Prostate gland (tissue), 2 donors: ENCODE results near the gene SCRN2.

Source experiments
- POLR2AphosphoS5 ChIP-seq: sonication (generic); formaldehyde crosslinking; IDR thresholded peaks from one replicate; pipeline ENCODE4 v1.6.1; 2017; ENCODE audit warnings: antibody characterized with exemption
- TF ChIP-seq, protein P1 (sequence below), 4 experiments: fragments of 200-600 bp in 2 of 4; fragments of 450-650 bp in 2 of 4; sonication (generic) in 2 of 4; IDR thresholded peaks; 1 replicate in 3 of 4; 2 replicates in 1 of 4; pipeline ENCODE4 v1.5.1; 2016 to 2019; ENCODE audit warnings: antibody characterized with exemption in 4 of 4, mild to moderate bottlenecking in 2 of 4, moderate library complexity in 2 of 4

DNA sequence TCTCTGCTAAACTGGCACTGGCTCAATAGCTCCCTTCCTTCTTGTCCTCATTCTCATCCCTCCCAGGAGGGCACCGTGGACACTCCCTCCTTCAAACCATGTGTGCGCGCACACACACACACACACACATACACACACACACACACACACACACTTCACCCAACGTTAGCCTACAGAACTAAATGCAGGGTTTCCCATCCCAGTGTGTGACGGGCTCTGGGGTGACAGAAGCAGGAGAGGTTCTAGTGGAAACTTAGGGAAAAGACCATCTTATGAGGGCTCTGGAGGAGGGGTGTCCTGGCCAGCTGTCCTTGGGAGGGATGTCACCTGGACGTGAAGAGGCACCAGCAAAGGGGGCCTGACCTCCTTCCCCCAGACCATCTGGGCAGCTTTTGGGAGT, 39.2 kb downstream of the SCRN2 start:
- TF ChIP-seq, protein P1, sequence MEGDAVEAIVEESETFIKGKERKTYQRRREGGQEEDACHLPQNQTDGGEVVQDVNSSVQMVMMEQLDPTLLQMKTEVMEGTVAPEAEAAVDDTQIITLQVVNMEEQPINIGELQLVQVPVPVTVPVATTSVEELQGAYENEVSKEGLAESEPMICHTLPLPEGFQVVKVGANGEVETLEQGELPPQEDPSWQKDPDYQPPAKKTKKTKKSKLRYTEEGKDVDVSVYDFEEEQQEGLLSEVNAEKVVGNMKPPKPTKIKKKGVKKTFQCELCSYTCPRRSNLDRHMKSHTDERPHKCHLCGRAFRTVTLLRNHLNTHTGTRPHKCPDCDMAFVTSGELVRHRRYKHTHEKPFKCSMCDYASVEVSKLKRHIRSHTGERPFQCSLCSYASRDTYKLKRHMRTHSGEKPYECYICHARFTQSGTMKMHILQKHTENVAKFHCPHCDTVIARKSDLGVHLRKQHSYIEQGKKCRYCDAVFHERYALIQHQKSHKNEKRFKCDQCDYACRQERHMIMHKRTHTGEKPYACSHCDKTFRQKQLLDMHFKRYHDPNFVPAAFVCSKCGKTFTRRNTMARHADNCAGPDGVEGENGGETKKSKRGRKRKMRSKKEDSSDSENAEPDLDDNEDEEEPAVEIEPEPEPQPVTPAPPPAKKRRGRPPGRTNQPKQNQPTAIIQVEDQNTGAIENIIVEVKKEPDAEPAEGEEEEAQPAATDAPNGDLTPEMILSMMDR (IDR thresholded peaks at IDR 0.05): no peak
- no peak for TF ChIP-seq POLR2AphosphoS5
